Neuronal stem cell (in vitro differentiated cells): Measurements from ENCODE around the gene YWHAG.

ENCODE experiments used
- DNase-seq: peaks from one replicate; pipeline ENCODE4 v3.0.0-alpha.2; 2013; ENCODE audit warnings: low spot score
- H2AFZ ChIP-seq: one replicate; pipeline ENCODE4 v1.6.1; 2013; ENCODE audit warnings: mild to moderate bottlenecking, low read length, inconsistent platforms
- H2AK5ac ChIP-seq: 2 replicates; pipeline ENCODE4 v1.6.1; 2013; ENCODE audit warnings: low read depth, mild to moderate bottlenecking, inconsistent platforms, low read length, moderate library complexity, mixed read lengths
- H2BK120ac ChIP-seq: 2 replicates; pipeline ENCODE4 v1.6.1; 2013; ENCODE audit warnings: low read depth, mild to moderate bottlenecking, inconsistent platforms, low read length, moderate library complexity, mixed read lengths
- H2BK12ac ChIP-seq: one replicate; pipeline ENCODE4 v1.6.1; 2013; ENCODE audit warnings: low read length, inconsistent platforms
- H2BK15ac ChIP-seq: 2 replicates; pipeline ENCODE4 v1.6.1; 2013; ENCODE audit warnings: mild to moderate bottlenecking, low read length, inconsistent platforms, mixed read lengths
- H2BK5ac ChIP-seq: one replicate; pipeline ENCODE4 v1.6.1; 2013; ENCODE audit warnings: inconsistent platforms, mild to moderate bottlenecking, low read length, moderate library complexity
- H3K14ac ChIP-seq: one replicate; pipeline ENCODE4 v1.6.1; 2013; ENCODE audit warnings: low read length, inconsistent platforms
- H3K18ac ChIP-seq: 2 replicates; pipeline ENCODE4 v1.6.1; 2013; ENCODE audit warnings: low read length, inconsistent platforms
- H3K23ac ChIP-seq: 2 replicates; pipeline ENCODE4 v1.6.1; 2013; ENCODE audit warnings: low read depth, mild to moderate bottlenecking, mixed read lengths, low read length, inconsistent platforms; ENCODE audit not compliant: poor library complexity
- H3K27ac ChIP-seq: replicated peaks from 3 replicates; pipeline ENCODE4 v1.5.1; 2013; ENCODE audit warnings: low read length, inconsistent platforms
- H3K27me3 ChIP-seq, 3 experiments: 2 replicates each; pipeline ENCODE4 v1.6.1; 2013; ENCODE audit warnings: low read length in 3 of 3, mild to moderate bottlenecking in 2 of 3, inconsistent platforms in 1 of 3, low read depth in 1 of 3, mixed read lengths in 1 of 3, moderate library complexity in 1 of 3; ENCODE audit not compliant: control insufficient read depth in 3 of 3, insufficient read depth in 3 of 3
- H3K36me3 ChIP-seq, 2 donors: replicated peaks in 1 of 2; 2 replicates each; pipeline ENCODE4 v1.6.1; 2013; ENCODE audit warnings: low read length in 2 of 2; ENCODE audit not compliant: control insufficient read depth in 2 of 2, insufficient read depth in 2 of 2
- H3K4ac ChIP-seq: 2 replicates; pipeline ENCODE4 v1.6.1; 2013; ENCODE audit warnings: inconsistent platforms, mild to moderate bottlenecking, low read length, moderate library complexity
- H3K4me1 ChIP-seq, 2 donors: 1 replicate in 1 of 2; 2 replicates in 1 of 2; pipeline ENCODE4 v1.6.1; 2013; ENCODE audit warnings: low read length in 2 of 2, low read depth in 1 of 2; ENCODE audit not compliant: control insufficient read depth in 2 of 2, insufficient read depth in 1 of 2
- H3K4me2 ChIP-seq: one replicate; pipeline ENCODE4 v1.6.1; 2013; ENCODE audit warnings: mild to moderate bottlenecking, low read length, inconsistent platforms; ENCODE audit not compliant: insufficient read depth, poor library complexity, severe bottlenecking
- H3K4me3 ChIP-seq, 2 donors: 2 replicates each; pipeline ENCODE4 v1.5.1; 2013; ENCODE audit warnings: low read length in 2 of 2, mild to moderate bottlenecking in 2 of 2, inconsistent platforms in 1 of 2, moderate library complexity in 1 of 2
- H3K79me1 ChIP-seq: one replicate; pipeline ENCODE4 v1.6.1; 2013; ENCODE audit warnings: low read depth, mild to moderate bottlenecking, inconsistent platforms, low read length, moderate library complexity
- H3K9ac ChIP-seq: one replicate; pipeline ENCODE4 v1.6.1; 2013; ENCODE audit warnings: mild to moderate bottlenecking, low read depth, low read length, inconsistent platforms; ENCODE audit not compliant: poor library complexity
- H3K9me3 ChIP-seq, 2 donors: replicated peaks in 1 of 2; 2 replicates each; pipeline versions ENCODE3 to v1.6.1; 2013; ENCODE audit warnings: low read length in 2 of 2, mild to moderate bottlenecking in 2 of 2, inconsistent platforms in 1 of 2, low read depth in 1 of 2, mixed read lengths in 1 of 2, moderate library complexity in 1 of 2; ENCODE audit not compliant: control insufficient read depth in 2 of 2, insufficient read depth in 1 of 2
- H4K8ac ChIP-seq: one replicate; pipeline ENCODE4 v1.6.1; 2013; ENCODE audit warnings: low read depth, mild to moderate bottlenecking, inconsistent platforms, low read length, moderate library complexity
- H4K91ac ChIP-seq: one replicate; pipeline ENCODE4 v1.6.1; 2013; ENCODE audit warnings: low read length, low read depth, mild to moderate bottlenecking, inconsistent platforms; ENCODE audit not compliant: poor library complexity
- WGBS, 2 donors: extraction: QIAGEN DNeasy Blood & Tissue Kit; methylation state at CpG; one replicate each; pipeline ENCODE4 v1.1.7; 2013; ENCODE audit warnings: missing lambda C conversion rate in 2 of 2, mixed read lengths in 1 of 2; ENCODE audit not compliant: insufficient read length in 2 of 2, insufficient replicate concordance in 1 of 2; ENCODE audit errors: extremely low coverage in 2 of 2; 5-methylcytosine and 5-hydroxymethylcytosine counted together

The YWHAG gene

DNA sequence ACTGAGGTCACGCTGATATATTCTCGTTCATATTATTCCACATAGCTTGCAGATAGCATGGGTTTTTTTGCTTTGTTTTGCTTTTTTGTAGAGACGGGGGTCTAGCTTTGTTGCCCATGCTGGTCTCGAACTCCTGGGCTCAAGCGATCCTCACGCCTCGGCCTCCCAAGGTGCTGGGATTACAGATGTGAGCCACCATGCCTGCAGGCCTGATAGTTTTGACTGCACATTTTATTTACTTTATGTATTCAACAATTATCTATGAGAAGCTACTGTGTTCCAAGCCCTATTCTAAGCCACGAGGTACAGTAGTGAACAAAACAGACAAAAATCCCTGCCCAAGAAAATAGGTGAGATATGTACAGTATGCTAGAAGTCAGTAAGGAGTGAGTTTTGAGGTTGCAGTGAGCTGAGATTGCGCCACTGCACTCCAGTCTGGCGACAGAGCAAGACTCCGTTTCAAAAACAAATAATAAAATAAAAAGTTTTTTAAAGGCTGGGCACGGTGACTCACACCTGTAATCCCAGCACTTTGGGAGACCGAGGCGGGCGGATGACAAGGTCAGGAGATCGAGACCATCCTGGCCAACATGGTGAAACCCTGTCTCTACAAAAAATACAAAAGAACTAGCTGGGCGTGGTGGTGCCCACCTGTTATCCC, 1.3 kb upstream of the YWHAG start:
- Histone ChIP-seq H3K27ac (peak overlapping the region; percentile 60), H4K8ac (no peak overlapping the region), H3K4me3 (peak overlapping the region in 1 of 2 donors; percentile 72), H2BK15ac (peak overlapping the region; percentile 14), H3K4ac (no peak overlapping the region), H2AK5ac (peak overlapping the region; percentile 16), H3K36me3 (peaks cover 2 to 24% of the 10 kb centered on the region in 2 donors), H2AFZ (peak overlapping the region; percentile 98), H3K23ac (no peak overlapping the region), H3K9me3 (peaks cover 0 to 10% of the 10 kb centered on the region in 2 donors), H3K18ac (no peak overlapping the region), H2BK5ac (peak overlapping the region; percentile 97), H3K27me3 (no peaks in the 10 kb centered on the region), H2BK12ac (no peak overlapping the region), H4K91ac (no peak overlapping the region), H3K4me2 (no peak overlapping the region), H3K79me1 (peaks cover 3% of the 10 kb centered on the region), H2BK120ac (no peak overlapping the region), H3K14ac (no peak overlapping the region), H3K4me1 (peaks cover 14 to 18% of the 10 kb centered on the region in 2 donors), H3K9ac (no peak overlapping the region)
- no peak for DNase-seq
- no CpG with 5 or more reads among the region's 17 CpGs for WGBS, 2 donors

DNA sequence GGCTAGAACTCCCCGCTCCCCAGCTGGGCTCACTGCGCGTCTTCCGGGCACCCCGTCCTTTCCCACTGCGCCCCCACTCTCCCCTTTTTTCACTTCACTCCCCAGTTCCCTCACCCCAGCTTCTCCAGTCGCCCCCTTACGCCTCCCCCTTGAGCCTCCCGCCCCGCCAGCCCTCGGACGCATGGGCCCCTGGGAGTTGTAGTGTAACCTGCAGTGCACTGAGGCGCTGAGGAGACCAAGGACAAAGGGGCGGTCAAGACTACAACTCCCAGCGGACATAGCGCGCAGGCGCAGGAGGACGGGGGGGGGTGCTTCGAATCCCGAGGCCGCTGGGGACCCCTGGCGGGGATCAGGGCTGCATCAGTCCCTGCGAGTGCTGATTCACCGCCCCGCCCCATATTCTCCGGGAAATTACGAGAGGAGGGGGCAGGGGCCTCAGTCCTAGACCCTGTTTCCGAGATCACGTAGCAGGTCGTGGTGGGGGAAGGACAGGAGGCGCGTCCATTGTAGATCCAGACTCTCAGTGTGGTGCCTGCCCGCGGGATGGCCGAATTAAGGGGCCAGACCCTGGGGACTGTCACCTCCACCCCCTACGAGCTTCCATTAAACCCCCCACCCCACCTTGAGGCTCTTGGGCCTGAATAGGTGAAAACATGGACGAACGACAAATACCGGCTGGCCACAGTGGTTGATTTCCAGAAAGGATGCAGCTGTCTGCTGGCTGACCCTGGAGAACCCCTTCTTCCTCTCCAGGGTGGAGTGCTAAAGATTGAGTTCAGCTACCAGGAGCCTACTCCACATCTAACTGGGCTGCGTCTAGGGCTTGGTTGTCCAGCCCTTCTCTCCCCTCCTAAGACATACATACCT, 553 bp upstream of the YWHAG start:
- Histone ChIP-seq H3K14ac (no peak overlapping the region), H3K27ac (peak overlapping the region; percentile 67), H2AK5ac (peak overlapping the region; percentile 16), H3K27me3 (no peaks in the 10 kb centered on the region), H2AFZ (peak overlapping the region; percentile 98), H2BK120ac (no peak overlapping the region), H3K36me3 (peaks cover 5 to 31% of the 10 kb centered on the region in 2 donors), H2BK15ac (peak overlapping the region; percentile 14), H3K4me2 (peak overlapping the region; percentile 59), H3K4me1 (peaks cover 10 to 13% of the 10 kb centered on the region in 2 donors), H4K8ac (no peak overlapping the region), H3K4me3 (peak overlapping the region; percentile 72 to 84), H3K4ac (no peak overlapping the region), H3K9me3 (peaks cover 2 to 17% of the 10 kb centered on the region in 2 donors), H4K91ac (no peak overlapping the region), H3K9ac (peak overlapping the region; percentile 94), H3K79me1 (peaks cover 3% of the 10 kb centered on the region), H2BK12ac (peak overlapping the region; percentile 58), H3K18ac (peak overlapping the region; percentile 99), H2BK5ac (peak overlapping the region; percentile 97), H3K23ac (peak overlapping the region; percentile 100)
- WGBS, 2 donors: no CpG with 5 or more reads among the region's 41 CpGs
- DNase-seq: peak; percentile 97

DNA sequence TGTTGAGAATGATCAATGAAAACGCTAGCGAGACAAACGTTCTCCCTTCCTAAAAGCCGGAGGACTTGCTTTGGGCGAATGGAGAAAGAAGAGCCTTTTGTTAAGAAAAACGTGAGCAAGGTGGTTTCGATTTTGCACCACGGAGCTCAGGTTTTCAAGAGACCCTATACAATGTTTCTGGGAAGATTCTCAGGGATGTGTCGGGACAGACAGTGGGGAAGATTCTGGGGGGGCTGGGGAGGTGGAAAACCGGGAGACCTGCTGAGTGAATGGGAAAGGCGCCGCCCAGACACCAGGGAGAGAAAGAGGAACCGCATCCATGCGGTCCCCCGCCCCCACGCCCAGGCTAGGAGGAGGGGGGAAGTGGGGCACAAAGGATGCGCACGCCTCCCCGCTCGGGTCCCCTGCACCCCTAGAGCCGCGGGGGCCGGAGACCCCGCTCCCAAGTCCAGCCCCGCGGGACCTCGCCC, 745 bp downstream of the YWHAG start:
- Histone ChIP-seq H3K27me3 (no peaks in the 10 kb centered on the region), H2BK120ac (peak overlapping the region; percentile 56), H3K18ac (peak overlapping the region; percentile 91), H2BK5ac (peak overlapping the region; percentile 97), H3K4ac (peak overlapping the region; percentile 19), H4K8ac (no peak overlapping the region), H3K4me1 (peaks cover 6 to 9% of the 10 kb centered on the region in 2 donors), H3K4me3 (peak overlapping the region; percentile 72 to 95), H3K9ac (peak overlapping the region; percentile 99), H4K91ac (no peak overlapping the region), H2BK12ac (no peak overlapping the region), H3K14ac (peak overlapping the region; percentile 97), H3K79me1 (peaks cover 3% of the 10 kb centered on the region), H2AFZ (peak overlapping the region; percentile 98), H3K27ac (peak overlapping the region; percentile 71), H3K9me3 (peaks cover 2 to 29% of the 10 kb centered on the region in 2 donors), H2AK5ac (peak overlapping the region; percentile 99), H3K36me3 (peaks cover 5 to 44% of the 10 kb centered on the region in 2 donors), H3K4me2 (peak overlapping the region; percentile 60), H2BK15ac (peak overlapping the region; percentile 91), H3K23ac (peak overlapping the region; percentile 100)
- no CpG with 5 or more reads among the region's 27 CpGs for WGBS, 2 donors
- peak; percentile 41 for DNase-seq
